ENCODE measurements around the gene LORICRIN.

The LORICRIN gene

DNA sequence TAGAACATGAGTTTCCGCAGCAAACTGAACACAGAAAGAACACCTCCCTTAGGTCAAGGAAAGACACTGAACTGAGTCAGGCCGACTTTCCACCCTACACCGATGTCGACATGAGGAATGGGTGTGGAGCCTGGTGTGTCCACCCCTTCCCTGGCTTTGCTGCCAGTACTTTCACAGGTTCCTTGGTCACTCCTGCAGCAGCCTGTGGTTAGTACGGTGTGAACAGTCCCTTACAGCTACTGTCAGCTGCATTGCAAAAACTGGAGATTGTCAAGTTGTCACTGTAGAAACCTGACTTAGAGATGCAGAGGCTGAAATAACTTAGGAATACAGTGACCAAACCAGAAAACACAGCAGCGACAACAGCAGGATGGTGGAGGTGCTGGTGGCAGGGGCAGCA, 46.2 kb downstream of the LORICRIN start:
- Histone ChIP-seq H3K27ac (ENCODE audit: low read depth, low read length, severe bottlenecking) (no peak overlapping the region), H3K4me1 (ENCODE audit: control insufficient read depth, insufficient read depth, low read length, poor library complexity, severe bottlenecking) (no peaks in the 10 kb centered on the region), H3K36me3 (ENCODE audit: control insufficient read depth, insufficient read depth, low read length) (no peaks in the 10 kb centered on the region), H3K9me3 (ENCODE audit: control insufficient read depth, low read length) (no peaks in the 10 kb centered on the region), H3K4me3 (ENCODE audit: extremely low read depth, insufficient read depth, low read length, poor library complexity, severe bottlenecking) (no peak overlapping the region)
- 90 to 95% methylated on average over 5 of the region's 6 CpGs for WGBS, 2 experiments (ENCODE audit: insufficient coverage in 2 of 2)

DNA sequence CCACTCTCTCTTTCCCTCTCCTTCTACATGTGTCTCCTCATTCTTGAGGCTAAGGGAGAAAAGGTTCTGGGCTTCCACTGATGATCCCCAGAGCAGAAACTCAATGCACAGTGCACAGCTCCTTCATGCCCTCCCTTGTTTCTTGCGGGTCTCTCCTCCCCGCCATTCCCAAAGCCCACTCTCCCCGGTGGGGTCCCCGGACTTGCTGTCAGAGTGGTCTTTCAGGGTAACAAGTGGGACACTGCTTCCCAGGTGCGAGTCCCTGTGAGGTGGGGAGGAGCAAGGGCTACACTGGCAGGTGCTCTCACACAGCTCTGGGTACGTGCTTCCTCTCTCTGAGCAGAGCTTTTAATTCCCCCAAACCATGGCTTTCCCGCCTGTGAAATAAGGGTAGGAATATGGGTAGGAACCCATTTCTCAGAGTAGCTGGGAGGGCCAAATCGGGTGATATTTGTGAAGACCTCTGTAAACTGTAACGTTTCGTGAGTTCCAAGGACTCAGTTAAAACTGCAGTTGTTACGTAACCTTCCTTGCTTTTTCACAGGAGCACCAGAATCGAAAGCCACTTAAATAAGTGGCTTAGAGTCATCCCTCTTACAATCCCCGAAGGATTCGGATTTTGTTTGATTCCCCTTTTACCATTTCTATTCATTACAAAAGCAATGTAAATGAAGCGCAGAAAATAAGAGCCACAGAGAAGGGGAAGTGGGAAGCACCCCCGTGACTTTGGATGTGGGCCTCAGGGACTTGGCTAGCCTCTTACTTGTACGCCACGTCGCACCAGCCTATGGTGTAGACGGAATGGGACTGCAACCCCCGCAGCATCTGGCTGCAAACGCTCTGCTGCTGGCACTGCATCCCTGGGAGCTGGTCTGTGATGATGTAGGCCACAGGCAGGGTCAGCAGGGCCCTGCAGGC, 47.1 kb downstream of the LORICRIN start:
- Histone ChIP-seq H3K9me3 (ENCODE audit: control insufficient read depth, low read length) (no peaks in the 10 kb centered on the region), H3K36me3 (ENCODE audit: control insufficient read depth, insufficient read depth, low read length) (no peaks in the 10 kb centered on the region), H3K27ac (ENCODE audit: low read depth, low read length, severe bottlenecking) (no peak overlapping the region), H3K4me1 (ENCODE audit: control insufficient read depth, insufficient read depth, low read length, poor library complexity, severe bottlenecking) (no peaks in the 10 kb centered on the region), H3K4me3 (ENCODE audit: extremely low read depth, insufficient read depth, low read length, poor library complexity, severe bottlenecking) (no peak overlapping the region)
- WGBS, 2 experiments (ENCODE audit: insufficient coverage in 2 of 2), result 84 to 93% methylated on average over 16 to 17 of the region's 22 CpGs

DNA sequence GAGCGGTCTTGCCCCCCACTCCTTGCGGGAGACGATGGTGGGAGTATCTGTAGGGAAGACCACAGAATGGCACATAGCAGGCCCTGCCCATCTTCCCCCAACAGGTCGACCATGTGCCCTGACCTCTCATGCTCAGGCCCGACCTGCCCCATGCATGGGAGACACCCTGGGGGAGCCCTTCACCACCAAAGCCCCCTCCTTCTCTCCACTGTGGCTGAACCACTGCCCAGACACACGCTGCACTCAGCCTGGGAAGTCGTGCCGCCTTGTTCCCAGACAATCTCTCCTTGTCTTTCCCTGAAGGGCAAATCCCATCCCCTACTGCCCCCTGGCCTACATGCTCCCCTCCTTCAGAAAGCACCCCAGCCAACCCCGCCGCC, 47.7 kb downstream of the LORICRIN start:
- Histone ChIP-seq H3K27ac (ENCODE audit: low read depth, low read length, severe bottlenecking) (no peak overlapping the region), H3K4me3 (ENCODE audit: extremely low read depth, insufficient read depth, low read length, poor library complexity, severe bottlenecking) (no peak overlapping the region), H3K4me1 (ENCODE audit: control insufficient read depth, insufficient read depth, low read length, poor library complexity, severe bottlenecking) (no peaks in the 10 kb centered on the region), H3K9me3 (ENCODE audit: control insufficient read depth, low read length) (no peaks in the 10 kb centered on the region), H3K36me3 (ENCODE audit: control insufficient read depth, insufficient read depth, low read length) (no peaks in the 10 kb centered on the region)
- 79 to 92% methylated on average over 7 to 8 of the region's 10 CpGs for WGBS, 2 experiments (ENCODE audit: insufficient coverage in 2 of 2)

DNA sequence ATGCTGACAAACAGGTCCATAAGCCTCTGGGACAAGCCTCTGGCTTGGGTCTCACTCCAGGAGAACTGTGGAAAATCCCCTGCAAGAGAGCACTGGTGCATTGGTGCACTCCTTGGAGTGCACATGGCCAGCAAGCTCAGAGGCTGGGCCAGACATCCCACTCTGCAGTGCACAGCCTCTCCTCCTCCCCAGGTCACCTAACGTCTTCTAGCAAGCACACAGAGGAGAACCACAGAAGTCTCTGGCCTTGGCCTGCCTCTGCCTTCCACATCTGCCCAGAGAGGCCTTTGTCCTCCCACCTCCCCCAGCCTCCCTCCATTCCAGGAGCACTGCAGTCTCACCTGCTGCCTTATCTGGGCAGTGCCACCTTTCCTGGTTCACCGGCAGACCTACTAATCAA, 49.1 kb downstream of the LORICRIN start:
- 89 to 94% methylated on average over 1 to 2 of the region's 2 CpGs for WGBS, 2 experiments (ENCODE audit: insufficient coverage in 2 of 2)
- Histone ChIP-seq H3K4me3 (ENCODE audit: extremely low read depth, insufficient read depth, low read length, poor library complexity, severe bottlenecking) (no peak overlapping the region), H3K4me1 (ENCODE audit: control insufficient read depth, insufficient read depth, low read length, poor library complexity, severe bottlenecking) (no peaks in the 10 kb centered on the region), H3K27ac (ENCODE audit: low read depth, low read length, severe bottlenecking) (no peak overlapping the region), H3K9me3 (ENCODE audit: control insufficient read depth, low read length) (no peaks in the 10 kb centered on the region), H3K36me3 (ENCODE audit: control insufficient read depth, insufficient read depth, low read length) (no peaks in the 10 kb centered on the region)

DNA sequence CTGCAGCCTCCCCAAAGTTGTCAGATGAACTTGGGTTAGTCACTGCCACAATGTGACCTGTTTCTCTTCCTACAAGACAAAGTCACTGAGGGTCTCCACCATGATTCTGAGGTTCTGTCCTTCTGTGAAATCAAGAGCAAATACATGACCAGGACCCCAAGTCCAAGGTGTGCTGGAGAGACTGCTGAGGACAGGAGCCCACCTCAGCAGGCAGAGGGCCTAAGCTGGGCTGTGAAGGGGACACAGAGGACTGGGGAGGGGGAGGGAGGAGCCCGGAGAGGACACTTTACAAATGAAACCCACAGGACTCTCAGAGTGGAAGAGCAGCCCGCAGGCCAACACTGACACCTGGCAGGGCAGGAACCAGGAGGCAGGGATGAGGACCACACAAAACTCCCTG, 50.0 kb downstream of the LORICRIN start:
- Histone ChIP-seq H3K4me1 (ENCODE audit: control insufficient read depth, insufficient read depth, low read length, poor library complexity, severe bottlenecking) (no peaks in the 10 kb centered on the region), H3K4me3 (ENCODE audit: extremely low read depth, insufficient read depth, low read length, poor library complexity, severe bottlenecking) (no peak overlapping the region), H3K27ac (ENCODE audit: low read depth, low read length, severe bottlenecking) (no peak overlapping the region), H3K9me3 (ENCODE audit: control insufficient read depth, low read length) (no peaks in the 10 kb centered on the region), H3K36me3 (ENCODE audit: control insufficient read depth, insufficient read depth, low read length) (no peaks in the 10 kb centered on the region)
- WGBS, 2 experiments (ENCODE audit: insufficient coverage in 2 of 2), result 95% methylated on average over 2 of the region's 2 CpGs; no CpG with 5 or more reads in 1 of the 2 experiments

DNA sequence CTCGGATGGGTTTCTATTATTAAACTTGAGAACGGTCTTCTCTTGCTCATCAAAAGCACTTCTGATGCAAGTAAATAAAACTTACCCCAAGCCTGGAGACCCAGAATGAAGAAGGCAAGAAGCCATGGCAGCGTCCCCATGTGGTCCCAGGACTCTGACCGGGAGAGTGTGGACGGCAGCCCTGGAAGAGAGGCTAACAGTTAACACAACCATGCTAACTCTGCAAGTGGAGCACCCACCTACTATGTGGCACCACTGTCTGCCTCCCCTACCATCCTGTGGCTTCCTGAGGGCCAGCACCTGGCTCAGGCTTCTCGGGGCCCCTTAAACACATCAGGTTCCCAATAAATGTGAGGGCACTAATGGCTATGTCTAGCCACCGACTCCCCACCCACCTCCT, 51.0 kb downstream of the LORICRIN start:
- H3K27ac ChIP-seq (ENCODE audit: low read depth, low read length, severe bottlenecking), result no peak overlapping the region
- 74 to 81% methylated on average over 4 to 7 of the region's 7 CpGs for WGBS, 2 experiments (ENCODE audit: insufficient coverage in 2 of 2)
- no peaks in the 10 kb centered on the region for H3K9me3 ChIP-seq (ENCODE audit: control insufficient read depth, low read length)
- no peak overlapping the region for H3K4me3 ChIP-seq (ENCODE audit: extremely low read depth, insufficient read depth, low read length, poor library complexity, severe bottlenecking)
- H3K36me3 ChIP-seq (ENCODE audit: control insufficient read depth, insufficient read depth, low read length), result no peaks in the 10 kb centered on the region
- no peaks in the 10 kb centered on the region for H3K4me1 ChIP-seq (ENCODE audit: control insufficient read depth, insufficient read depth, low read length, poor library complexity, severe bottlenecking)

All from mesodermal cell (in vitro differentiated cells).